Upper lobe of right lung (tissue), 1 donor: ENCODE measurements around the gene DEF6. TPM values are rescaled to one million over a fixed set of nuclear protein-coding genes. Genes with fewer than 3 reads are reported as not detected.

Source experiments
- ATAC-seq: fragments of 200-7000 bp; cut with Tn5 transposase; one replicate; pipeline ENCODE4 v1.9.1; 2020; ENCODE audit warnings: mild to moderate bottlenecking, moderate library complexity
- DNase-seq: peaks from one replicate; pipeline ENCODE4 v3.0.0-alpha.2; 2020
- H3K27ac ChIP-seq: fragments of 200-600 bp; one replicate; pipeline ENCODE4 v1.8.0; 2022
- H3K27me3 ChIP-seq: fragments of 200-600 bp; one replicate; pipeline ENCODE4 v1.8.0; 2022; ENCODE audit warnings: mild to moderate bottlenecking
- H3K36me3 ChIP-seq: fragments of 200-600 bp; one replicate; pipeline ENCODE4 v1.8.0; 2022
- H3K4me1 ChIP-seq: fragments of 200-600 bp; one replicate; pipeline ENCODE4 v1.8.0; 2022
- H3K4me3 ChIP-seq: fragments of 200-600 bp; one replicate; pipeline ENCODE4 v1.8.0; 2022; ENCODE audit warnings: mild to moderate bottlenecking
- H3K9me3 ChIP-seq: fragments of 200-600 bp; one replicate; pipeline ENCODE4 v1.8.0; 2022
- CTCF ChIP-seq: fragments of 200-600 bp; IDR thresholded peaks from one replicate; pipeline ENCODE4 v1.8.0; 2022; ENCODE audit warnings: antibody characterized with exemption
- intact Hi-C: fragments of 100-400 bp; cut with DNase I; formaldehyde crosslinking; loops from one replicate; pipeline ENCODE4 v1.11.0; 2022
- long read RNA-seq: library from polyadenylated mRNA; unstranded; transcript quantifications from one replicate; pipeline ENCODE4 v2.0.0, GENCODE V29; 2021
- total RNA-seq: library from RNA; stranded (reverse); fragmentation: NEBNext Ultra II Directional; extraction: Animal tissue kit (Norgen Biotek cat#: 25700); gene quantifications from one replicate; pipeline ENCODE4 v1.2.1, GENCODE V29; 2021
- donor health status: DM: no; HTN: yes; CAD: no; lungs with severe emphysema.

Gene DEF6
- total RNA-seq, result 17.4 TPM
- long read RNA-seq, transcript DEF6-201 (11 exons, 2,262 nt), result major isoform, 32 of 41 reads
- long read RNA-seq, partial matches to known transcripts, result 3 of 41 reads
- long read RNA-seq, other reads (novel, unspliced or antisense), result 6 of 41 reads

GRCh38 chr6:35297601-35298481, at the start of gene DEF6:
Gene DEF6 (plus strand): TSS chr6:35297818. CDS start chr6:35297857, 39 bp downstream.
- H3K27me3 ChIP-seq, result no peaks in the 10 kb centered on the region
- H3K27ac ChIP-seq, result peak within 1 kb of the TSS; percentile 74
- peak; percentile 92 for ATAC-seq
- peak; percentile 91 for DNase-seq
- H3K4me3 ChIP-seq, result peak within 1 kb of the TSS; percentile 47
- H3K36me3 ChIP-seq, result peaks cover 21% of the 10 kb centered on the region
- H3K9me3 ChIP-seq, result no peaks in the 10 kb centered on the region
- TF ChIP-seq CTCF, result peak; percentile 65
- intact Hi-C loops, result no loop called here
- peaks cover 27% of the 10 kb centered on the region for H3K4me1 ChIP-seq

GRCh38 chr6:35248300-35248699, 49.3 kb upstream of the DEF6 start:
- H3K27me3 ChIP-seq, result no peaks in the 10 kb centered on the region
- no peaks in the 10 kb centered on the region for H3K9me3 ChIP-seq
- no peak for ATAC-seq
- H3K4me1 ChIP-seq, result no peaks in the 10 kb centered on the region
- peaks cover 4% of the 10 kb centered on the region for H3K36me3 ChIP-seq
- no peak overlapping the region for H3K4me3 ChIP-seq
- TF ChIP-seq CTCF, result no peak
- no peak for DNase-seq
- no peak overlapping the region for H3K27ac ChIP-seq
- intact Hi-C loops, result loop anchor here (10.0 kb wide), 1 partner anchor 263 kb away; no protein-coding TSS in a partner anchor

GRCh38 chr6:35248965-35249364, 48.7 kb upstream of the DEF6 start:
- TF ChIP-seq CTCF, result no peak
- no peak for ATAC-seq
- H3K4me1 ChIP-seq, result no peaks in the 10 kb centered on the region
- no peaks in the 10 kb centered on the region for H3K9me3 ChIP-seq
- H3K4me3 ChIP-seq, result no peak overlapping the region
- H3K36me3 ChIP-seq, result peaks cover 4% of the 10 kb centered on the region
- H3K27ac ChIP-seq, result no peak overlapping the region
- DNase-seq, result no peak
- H3K27me3 ChIP-seq, result no peaks in the 10 kb centered on the region
- intact Hi-C loops, result loop anchor here (10.0 kb wide), 1 partner anchor 264 kb away; no protein-coding TSS in a partner anchor

- H3K27me3 ChIP-seq, result no peaks in the 10 kb centered on the region
- H3K4me1 ChIP-seq, result no peaks in the 10 kb centered on the region
- intact Hi-C loops, result no loop called here
- H3K27ac ChIP-seq, result no peak overlapping the region
- no peaks in the 10 kb centered on the region for H3K36me3 ChIP-seq
- no peak for ATAC-seq
- no peak for DNase-seq
- H3K4me3 ChIP-seq, result no peak overlapping the region
- no peak for TF ChIP-seq CTCF
- no peaks in the 10 kb centered on the region for H3K9me3 ChIP-seq
Measured at GRCh38 chr6:35251949-35252348, 45.7 kb upstream of the DEF6 start.

- H3K27me3 ChIP-seq, result no peaks in the 10 kb centered on the region
- DNase-seq (no peak), ATAC-seq (no peak)
- H3K36me3 ChIP-seq, result no peaks in the 10 kb centered on the region
- no peaks in the 10 kb centered on the region for H3K9me3 ChIP-seq
- TF ChIP-seq CTCF, result no peak
- peaks cover 9% of the 10 kb centered on the region for H3K4me1 ChIP-seq
- H3K4me3 ChIP-seq, result no peak overlapping the region
- H3K27ac ChIP-seq, result no peak overlapping the region
- intact Hi-C loops, result no loop called here
Measured at GRCh38 chr6:35253249-35253648, 44.4 kb upstream of the DEF6 start.
